Measurements from ENCODE around the gene NF2.

NF2 gene

DNA sequence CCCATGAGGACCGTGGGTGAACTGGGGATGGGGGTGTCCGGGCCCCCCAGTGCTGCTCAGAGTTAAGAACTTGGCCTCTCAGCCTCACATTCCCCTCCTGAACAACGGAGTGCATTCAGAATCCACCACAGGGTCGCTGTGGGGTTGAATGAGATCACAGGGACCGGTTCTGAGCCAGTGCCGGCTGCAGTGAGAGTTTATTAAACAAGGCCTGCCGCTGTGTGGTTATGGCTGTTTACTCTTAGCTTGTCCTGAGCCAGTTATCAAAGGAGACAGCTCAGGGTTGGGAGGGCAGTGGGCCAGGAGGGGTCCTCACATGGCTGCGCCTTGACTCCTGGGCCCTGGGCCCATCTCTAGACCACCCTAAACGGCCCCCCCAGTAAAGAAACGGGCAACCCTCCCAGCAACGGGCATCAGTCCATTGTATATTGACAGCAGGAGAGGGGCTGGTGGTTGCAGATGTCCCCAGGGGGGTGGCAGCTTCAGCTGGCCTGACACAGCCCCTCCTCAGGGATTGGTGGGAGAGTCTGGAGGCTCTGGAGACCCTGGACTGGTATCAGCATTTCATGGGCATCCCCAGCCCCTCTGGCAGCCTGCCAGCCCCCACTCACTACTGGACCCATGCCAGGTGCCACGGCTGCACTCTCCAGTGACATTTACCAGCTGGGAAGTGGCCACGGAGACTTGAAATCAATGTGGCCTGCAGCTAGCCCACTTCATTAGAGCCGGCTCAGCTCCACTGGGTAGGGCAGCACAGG is 101.3 kb downstream of the NF2 start:
- DNase-seq = no peak

GRCh38 chr22:29705651-29706050 is 102.2 kb downstream of the NF2 start:
- DNase-seq = no peak

GRCh38 chr22:29706486-29706885 is 103.1 kb downstream of the NF2 start:
- no peak for DNase-seq

GRCh38 chr22:29707010-29707409 is 103.6 kb downstream of the NF2 start:
- DNase-seq = no peak

DNA sequence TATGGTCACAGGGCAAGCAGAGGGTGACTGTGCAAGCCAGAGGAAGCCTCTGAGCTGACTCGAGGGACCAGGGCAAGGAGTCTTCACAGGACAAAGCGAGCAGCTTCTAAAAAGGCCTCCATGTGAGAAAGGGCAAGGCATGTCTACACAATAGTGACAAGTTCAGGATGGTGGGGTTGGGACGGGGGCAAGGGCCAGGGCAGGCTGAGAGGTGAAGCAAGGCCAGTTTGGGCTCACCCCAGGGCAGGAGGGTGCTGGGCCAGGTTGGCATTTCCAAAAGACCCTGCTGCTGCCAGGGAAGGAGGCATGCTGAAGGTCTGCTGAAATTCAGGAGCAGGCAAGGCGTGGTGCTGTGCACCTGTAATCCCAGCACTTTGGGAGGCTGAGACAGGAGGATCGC is 104.0 kb downstream of the NF2 start:
- DNase-seq = no peak

GRCh38 chr22:29710193-29710592 is 106.8 kb downstream of the NF2 start:
- no peak for DNase-seq

DNA sequence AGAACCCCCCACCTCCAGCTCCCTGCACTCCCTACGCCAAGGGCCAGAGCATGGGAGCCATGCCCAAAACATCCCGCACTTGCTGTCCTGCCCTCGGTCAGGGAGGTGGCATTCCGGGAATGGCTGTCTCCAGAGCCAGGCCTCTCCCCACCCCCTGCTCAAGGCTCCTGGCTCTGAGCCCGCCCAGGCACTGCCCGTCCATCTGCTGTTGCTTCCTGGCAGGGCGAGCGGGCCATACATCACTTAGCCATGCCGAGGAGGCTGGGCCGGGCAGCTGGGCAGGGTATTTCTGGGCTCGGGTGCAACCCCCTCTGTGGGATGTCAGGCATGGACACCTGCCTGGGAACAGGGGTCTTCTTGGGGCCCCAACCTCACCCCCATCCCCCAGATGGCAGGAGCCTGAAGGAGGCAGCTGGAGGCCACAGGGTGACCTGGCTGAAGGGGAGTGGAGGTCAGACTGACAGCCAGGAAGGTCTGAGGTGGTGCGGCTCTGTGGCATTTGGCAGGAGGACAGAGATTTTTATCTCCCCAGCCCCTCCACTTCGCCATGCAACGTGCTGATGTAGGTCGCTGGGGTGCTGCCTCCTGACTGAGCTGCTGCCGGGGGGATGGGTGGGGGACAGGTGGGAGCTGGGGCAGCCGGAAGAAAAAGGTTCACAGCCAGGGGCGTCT is 107.6 kb downstream of the NF2 start:
- DNase-seq = no peak

GRCh38 chr22:29712119-29712518 is 108.7 kb downstream of the NF2 start:
- DNase-seq = no peak

DNA sequence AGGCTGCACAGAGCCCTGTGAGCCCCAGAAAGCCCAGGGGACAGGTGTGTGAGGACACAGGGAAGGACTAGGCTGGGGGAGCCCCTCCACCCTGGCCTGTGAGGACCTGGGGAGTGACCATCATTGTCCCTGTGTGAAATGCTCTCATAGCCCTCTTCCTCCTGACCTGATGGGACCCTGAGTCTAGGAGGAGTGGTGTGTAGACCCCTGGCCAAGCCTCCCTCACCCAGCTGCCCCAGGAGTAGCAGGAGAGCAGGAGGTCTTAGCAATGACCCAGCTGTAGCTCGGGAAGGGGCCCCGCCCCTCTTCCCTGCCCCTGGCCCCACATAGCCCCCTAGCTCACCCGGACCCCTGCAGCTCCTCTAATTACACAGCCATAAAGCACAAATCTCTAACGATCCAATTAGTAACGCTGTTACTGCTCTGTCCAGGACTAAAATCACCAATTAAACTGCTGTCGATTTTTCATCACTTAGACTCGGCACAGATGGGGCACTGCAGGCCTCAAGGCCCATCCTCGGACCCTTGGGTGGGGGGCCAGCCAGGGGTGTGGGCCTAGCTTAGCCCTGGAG is 109.8 kb downstream of the NF2 start:
- no peak for DNase-seq

DNA sequence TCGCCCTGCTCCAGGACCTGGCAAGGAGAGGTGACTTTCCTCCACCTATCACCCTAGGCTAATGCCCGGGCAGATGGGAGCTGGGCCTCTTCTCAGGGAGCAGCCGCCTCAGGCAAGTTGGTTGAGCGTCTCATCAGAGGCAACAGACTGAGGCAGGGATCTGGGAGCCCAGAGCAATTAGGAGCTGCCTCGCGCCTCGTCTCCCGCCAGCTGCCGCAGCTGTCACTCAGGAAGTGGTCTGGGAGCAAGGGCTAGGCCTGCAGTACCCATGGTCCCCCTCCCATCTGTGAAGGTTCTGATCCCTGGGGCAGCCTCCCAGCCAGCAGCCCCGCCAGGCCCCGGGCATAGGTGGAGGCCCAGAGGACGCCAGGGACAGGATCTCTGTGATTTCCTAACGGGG is 111.8 kb downstream of the NF2 start:
- DNase-seq = no peak

GRCh38 chr22:29715705-29716104 is 112.3 kb downstream of the NF2 start:
- DNase-seq = no peak

- DNase-seq = peak; percentile 43
These were observed 113.5 kb downstream of the NF2 start for GRCh38 chr22:29716814-29717545.

DNA sequence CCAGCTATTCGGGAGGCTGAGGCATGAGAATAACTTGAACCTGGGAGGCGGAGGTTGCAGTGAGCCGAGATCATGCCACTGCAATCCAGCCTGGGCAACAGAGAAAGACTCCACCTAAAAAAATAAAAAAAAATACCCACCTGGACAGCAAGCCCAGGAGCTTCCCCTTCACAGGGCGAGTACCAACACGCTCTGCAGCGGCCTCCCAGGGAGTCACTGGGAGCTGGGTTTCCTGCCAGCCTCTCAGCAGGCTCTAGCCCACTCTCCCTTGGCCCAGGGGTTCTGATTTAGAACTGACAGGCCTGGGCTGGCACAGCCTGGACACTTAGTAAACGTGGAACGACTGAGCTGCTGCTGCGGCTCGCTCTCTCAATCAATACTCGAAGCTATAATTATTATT is 114.4 kb downstream of the NF2 start:
- DNase-seq = no peak

- DNase-seq = no peak
These were observed 115.8 kb downstream of the NF2 start for GRCh38 chr22:29718949-29719898.

DNA sequence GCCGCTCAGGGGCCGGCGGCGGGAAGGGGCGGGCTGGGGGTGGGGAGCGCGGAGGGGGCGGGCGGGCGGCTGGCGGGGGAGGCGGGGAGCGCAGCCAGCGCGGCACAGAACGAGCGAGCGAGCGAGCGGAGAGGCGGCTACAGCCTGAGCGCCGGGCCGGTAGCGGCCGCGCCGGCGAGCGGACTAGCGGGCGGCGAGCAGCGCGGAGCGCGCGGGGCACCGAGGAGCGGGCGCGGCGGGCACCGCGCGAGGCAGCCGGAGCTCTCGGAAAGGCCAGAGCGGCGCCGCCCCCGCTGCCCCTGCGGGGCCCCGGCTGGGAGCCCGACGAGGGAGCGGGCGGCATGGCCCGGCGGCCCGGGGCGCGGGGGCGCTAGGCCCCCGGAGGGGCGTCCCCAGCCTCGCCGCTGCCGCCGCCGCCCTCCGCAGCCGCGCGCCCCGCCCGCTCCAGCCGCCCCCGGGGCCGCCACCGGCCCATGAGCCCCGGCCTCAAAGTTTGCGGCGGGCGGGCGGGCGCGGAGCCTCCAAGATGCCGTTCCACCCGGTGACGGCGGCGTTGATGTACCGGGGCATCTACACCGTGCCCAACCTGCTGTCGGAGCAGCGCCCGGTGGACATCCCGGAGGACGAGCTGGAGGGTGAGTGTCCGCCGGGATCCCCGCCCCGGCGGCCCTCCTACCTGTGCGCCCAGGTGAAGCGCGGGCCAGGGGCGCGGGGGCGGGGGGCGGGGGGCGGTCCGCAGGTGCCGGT is 116.6 kb downstream of the NF2 start, which contains the start of gene CABP7:
TSS of gene CABP7 (plus strand) at position 105 of the 747 bp plus-strand sequence. CDS start at position 527, 422 bp downstream.
- DNase-seq = no peak

GRCh38 chr22:29720811-29721323 is 117.4 kb downstream of the NF2 start:
- DNase-seq = no peak

DNA sequence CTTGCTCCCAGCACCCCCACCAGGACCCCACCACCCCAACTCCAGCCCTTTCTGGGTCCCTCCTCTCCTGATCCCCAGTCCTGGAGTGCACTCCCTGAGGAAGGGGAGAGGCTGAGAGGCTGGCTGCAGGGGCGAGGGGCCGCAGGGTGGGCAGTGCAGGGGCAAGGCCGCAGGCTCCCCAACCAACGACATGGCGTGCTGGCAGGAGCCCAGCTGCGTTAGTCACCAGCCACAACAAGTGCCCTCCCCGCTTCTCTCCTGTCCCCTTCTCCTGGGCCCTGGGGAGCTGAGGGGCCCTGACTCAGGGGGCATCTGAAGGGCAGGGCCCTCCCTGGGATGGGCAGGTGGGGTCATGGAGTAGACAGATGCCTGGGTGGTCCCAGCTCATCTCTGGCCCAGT is 118.7 kb downstream of the NF2 start:
- no peak for DNase-seq

DNA sequence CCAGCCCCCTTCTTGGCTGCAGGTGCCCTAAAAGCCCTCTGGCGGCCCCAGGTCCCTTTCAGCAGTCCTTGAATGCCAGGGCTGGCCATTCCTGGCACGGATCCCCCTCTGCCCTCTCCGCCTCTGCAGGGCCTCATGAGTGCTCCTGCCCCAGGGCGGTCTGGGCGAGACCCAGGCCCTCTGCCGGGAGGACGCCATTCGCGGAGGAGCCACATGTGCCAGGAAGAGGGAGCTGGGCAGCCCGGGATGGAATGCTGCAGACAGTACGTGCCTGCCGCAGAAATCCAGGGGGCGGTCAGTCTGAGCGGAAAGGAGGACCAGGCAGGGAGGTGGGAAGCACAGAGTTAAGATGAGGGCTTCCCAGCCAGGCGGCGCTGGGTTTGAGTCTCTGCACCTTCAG is 119.2 kb downstream of the NF2 start:
- no peak for DNase-seq

- no peak for DNase-seq
These were observed 120.3 kb downstream of the NF2 start for GRCh38 chr22:29723766-29724165.

DNA sequence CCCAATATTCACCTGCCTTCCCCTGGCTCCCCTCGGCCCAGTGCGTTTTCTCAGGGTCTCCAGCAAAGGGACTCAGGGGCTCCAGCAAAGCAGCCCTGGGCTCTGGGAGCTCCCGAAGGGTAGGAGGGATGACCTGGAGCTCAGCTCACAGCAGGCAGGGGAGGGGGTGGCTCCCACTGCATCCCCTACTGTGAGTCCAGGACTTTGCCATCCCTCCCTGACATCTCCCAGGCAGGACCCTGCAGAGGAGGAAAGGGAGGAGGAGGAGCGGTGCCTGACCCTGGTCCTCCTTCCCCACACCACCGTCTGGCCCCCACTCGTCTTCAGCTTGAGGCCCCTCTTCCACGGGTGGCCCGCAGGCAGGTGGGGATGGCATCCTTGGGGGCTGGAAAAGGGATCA is 121.4 kb downstream of the NF2 start:
- no peak for DNase-seq

DNA sequence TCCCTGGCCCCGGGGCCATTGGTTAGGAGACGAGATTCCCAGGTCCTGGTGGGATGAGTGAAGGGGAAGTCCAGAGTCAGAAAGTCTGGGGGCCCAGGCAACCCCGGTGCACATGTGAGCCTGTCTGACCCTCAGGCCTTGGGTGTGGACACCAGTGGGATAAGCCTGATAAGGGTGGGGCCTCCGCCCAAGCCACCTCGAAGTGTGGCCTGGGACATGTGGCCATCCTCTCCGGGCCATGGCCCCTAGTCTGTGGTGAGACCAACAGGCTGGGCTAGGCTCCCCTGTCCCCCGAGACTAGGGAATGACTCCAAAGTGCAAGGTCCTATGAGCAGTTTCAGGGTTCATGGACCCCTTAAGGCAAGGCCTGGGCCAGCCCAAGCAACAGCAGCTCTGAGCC is 122.7 kb downstream of the NF2 start:
- no peak for DNase-seq

Data from activated CD4-positive, alpha-beta T cell treated with anti-CD3 and anti-CD28 coated beads, Interleukin-2, Interleukin-6, amounts not matched to agents 100 ng/mL and 50 ng/mL, durations not matched to agents 16 hours and 8 hours (primary cell).